Measurements from ENCODE around the gene PPP2CA. TPM values are rescaled to one million over a fixed set of nuclear protein-coding genes. Genes with fewer than 3 reads are reported as not detected.
"Not testable (repeated sequence)": the region's sequence is repeated elsewhere in the genome, so short reads cannot be mapped to it uniquely, and the experiment has no call there.

PPP2CA gene
- total and polyA plus RNA-seq, 11 donors: 59.7 to 219 (median 171) TPM

GRCh38 chr5:134268019-134268601, 42.2 kb upstream of the PPP2CA start:
- Histone ChIP-seq H3K4me1 (no peaks in the 10 kb centered on the region), H3K36me3 (no peaks in the 10 kb centered on the region), H3K9me3 (peaks cover 0 to 27% (median 7%) of the 10 kb centered on the region in 12 donors), H3K27me3 (no peaks in the 10 kb centered on the region), H3K4me3 (no peak overlapping the region), H3K27ac (no peak overlapping the region)
- ATAC-seq (no peak), DNase-seq (no peak)
- no peak for TF ChIP-seq POLR2A (IDR thresholded peaks at IDR 0.05)
- TF ChIP-seq CTCF (IDR thresholded peaks at IDR 0.05): no peak
- 75 to 87% (median 82%) methylated on average over 3 of the region's 3 CpGs for WGBS, 4 donors
- intact Hi-C loops (cut with DNase I): no loop called here

GRCh38 chr5:134267366-134268018, 41.6 kb upstream of the PPP2CA start:
- no peak overlapping the region for H3K27ac ChIP-seq
- 84 to 87% (median 86%) methylated on average over 7 of the region's 7 CpGs for WGBS, 4 donors
- H3K27me3 ChIP-seq: no peaks in the 10 kb centered on the region
- no peaks in the 10 kb centered on the region for H3K4me1 ChIP-seq
- intact Hi-C loops (cut with DNase I): no loop called here
- no peak for DNase-seq
- ATAC-seq: no peak
- no peak overlapping the region for H3K4me3 ChIP-seq
- peaks cover 0 to 33% (median 9%) of the 10 kb centered on the region in 12 donors for H3K9me3 ChIP-seq
- H3K36me3 ChIP-seq: no peaks in the 10 kb centered on the region
- no peak for TF ChIP-seq POLR2A (IDR thresholded peaks at IDR 0.05)
- no peak for TF ChIP-seq CTCF (IDR thresholded peaks at IDR 0.05)

GRCh38 chr5:134263801-134264200, 37.9 kb upstream of the PPP2CA start:
- intact Hi-C loops (cut with DNase I): no loop called here

GRCh38 chr5:134262629-134263028, 36.8 kb upstream of the PPP2CA start:
- WGBS, 4 donors: 52 to 68% (median 63%) methylated on average over 5 of the region's 5 CpGs
- H3K9me3 ChIP-seq: peaks cover 0 to 31% (median 4%) of the 10 kb centered on the region in 12 donors
- H3K4me1 ChIP-seq; intact Hi-C loops (cut with DNase I); ATAC-seq; H3K27ac ChIP-seq; H3K36me3 ChIP-seq; H3K27me3 ChIP-seq; H3K4me3 ChIP-seq; DNase-seq: not testable (repeated sequence)

More at GRCh38 chr5:134263801-134264200, 37.9 kb upstream of the PPP2CA start:
- WGBS, 4 donors: 92 to 95% (median 93%) methylated on average over 4 of the region's 4 CpGs
- Histone ChIP-seq H3K27me3 (no peaks in the 10 kb centered on the region), H3K4me3 (no peak overlapping the region), H3K27ac (no peak overlapping the region), H3K36me3 (no peaks in the 10 kb centered on the region), H3K9me3 (peaks cover 0 to 31% (median 4%) of the 10 kb centered on the region in 12 donors), H3K4me1 (no peaks in the 10 kb centered on the region)
- ATAC-seq (no peak), DNase-seq (no peak)
- TF ChIP-seq POLR2A (IDR thresholded peaks at IDR 0.05) (no peak), CTCF (IDR thresholded peaks at IDR 0.05) (no peak)

Data from heart left ventricle (tissue), 16 donors.